Activated CD8-positive, alpha-beta memory T cell treated with anti-CD3 and anti-CD28 coated beads, Interleukin-2, amount 50 U/mL, for 1 hour (primary cell): ENCODE measurements around the gene RPS16.
A peak's percentile ranks its signal among the peaks of the same experiment; 100 is the strongest.
"Not testable (repeated sequence)": the region's sequence is repeated elsewhere in the genome, so short reads cannot be mapped to it uniquely, and the experiment has no call there.

ENCODE experiments used
- DNase-seq: peaks from one replicate; pipeline ENCODE4 v3.0.0-alpha.2; 2020; ENCODE audit errors: extremely low read depth

Gene RPS16

GRCh38 chr19:39435499-39436349, at the start of gene RPS16:
Gene RPS16, minus strand, starts transcription at chr19:39435949. Its CDS starts 54 bp downstream, at chr19:39435895.
- peak; percentile 98 for DNase-seq

GRCh38 chr19:39483141-39483540, 47.4 kb upstream of the RPS16 start:
- no peak for DNase-seq

GRCh38 chr19:39481676-39482075, 45.9 kb upstream of the RPS16 start:
- DNase-seq: no peak

DNA sequence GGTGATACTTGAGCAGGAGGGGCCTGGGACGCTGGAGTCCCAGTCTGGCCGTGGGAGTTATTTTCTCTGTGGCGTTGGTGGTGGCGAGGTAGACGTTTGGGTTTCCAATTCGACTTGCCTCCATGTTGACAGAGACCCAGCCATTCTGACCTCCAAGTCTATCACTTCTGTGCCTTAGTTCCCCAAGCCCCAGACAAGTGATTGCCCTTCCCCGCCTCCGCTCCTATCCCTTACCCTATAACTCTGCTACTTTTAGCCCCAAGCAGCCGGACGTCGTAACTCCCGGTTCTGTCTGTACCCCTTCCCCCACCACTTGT, 45.4 kb upstream of the RPS16 start:
- DNase-seq: no peak

DNA sequence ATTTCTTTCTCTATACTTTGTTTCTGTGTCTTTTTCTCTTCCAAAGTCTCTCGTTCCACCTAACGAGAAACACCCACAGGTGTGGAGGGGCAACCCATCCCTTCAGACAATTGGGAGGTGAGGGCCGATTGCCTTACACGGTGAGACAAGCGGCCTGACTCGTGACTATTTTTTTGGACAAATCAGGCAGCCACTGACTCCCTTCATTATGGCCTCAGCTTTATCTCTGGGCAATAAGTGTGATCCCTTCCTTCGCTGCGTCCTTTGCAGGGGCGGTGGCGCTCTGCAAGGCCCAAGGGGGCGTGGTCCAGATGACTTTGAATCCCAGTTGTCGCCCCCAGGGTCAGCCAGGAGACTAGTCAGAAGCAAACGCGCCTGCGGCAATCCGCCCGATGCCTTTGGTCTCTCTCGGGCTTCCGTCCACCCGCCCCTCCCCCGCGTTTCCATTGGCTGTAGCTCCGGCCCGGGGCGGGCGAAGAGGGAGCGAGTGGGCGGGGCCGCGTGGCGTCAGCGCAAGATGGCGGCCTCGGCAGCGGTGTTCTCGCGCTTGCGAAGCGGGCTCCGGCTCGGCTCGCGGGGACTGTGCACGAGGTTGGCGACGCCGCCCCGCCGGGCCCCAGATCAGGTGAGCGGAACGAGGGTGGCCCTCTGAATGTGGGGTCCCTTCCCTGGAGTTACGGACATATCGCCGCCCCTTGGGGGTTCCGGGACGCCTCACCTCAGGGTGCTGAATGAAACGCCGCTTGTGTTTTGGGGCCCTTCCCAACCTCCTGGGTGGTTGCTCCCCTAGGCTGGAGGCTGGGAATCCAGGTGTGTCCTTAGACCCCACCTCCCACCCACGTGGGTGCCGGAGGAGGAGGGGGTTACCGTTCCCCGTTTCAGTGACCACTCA, 44.8 kb upstream of the RPS16 start, which contains the start of gene TIMM50:
TSS of gene TIMM50 (plus strand) at position 502 of the 892 bp plus-strand sequence. CDS start at position 518, 16 bp downstream.
- DNase-seq: peak; percentile 90

DNA sequence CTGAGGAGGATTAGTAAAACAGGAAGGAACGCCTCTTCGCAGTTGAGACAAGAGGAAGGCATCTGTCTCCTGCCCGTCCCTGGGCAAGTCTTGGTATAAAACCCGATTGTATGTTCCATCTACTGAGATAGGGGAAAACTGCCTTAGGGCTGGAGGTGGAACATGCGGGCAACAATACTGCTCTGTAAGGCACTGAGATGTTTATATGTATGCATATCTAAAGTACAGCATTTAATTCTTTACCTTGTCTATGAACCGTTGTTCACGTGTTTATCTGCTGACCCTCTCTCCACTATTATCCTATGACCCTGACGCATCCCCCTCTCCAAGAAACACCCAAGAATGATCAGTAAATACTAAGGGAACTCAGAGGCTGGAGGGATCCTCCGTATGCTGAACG, 44.2 kb upstream of the RPS16 start:
- DNase-seq: no peak

DNA sequence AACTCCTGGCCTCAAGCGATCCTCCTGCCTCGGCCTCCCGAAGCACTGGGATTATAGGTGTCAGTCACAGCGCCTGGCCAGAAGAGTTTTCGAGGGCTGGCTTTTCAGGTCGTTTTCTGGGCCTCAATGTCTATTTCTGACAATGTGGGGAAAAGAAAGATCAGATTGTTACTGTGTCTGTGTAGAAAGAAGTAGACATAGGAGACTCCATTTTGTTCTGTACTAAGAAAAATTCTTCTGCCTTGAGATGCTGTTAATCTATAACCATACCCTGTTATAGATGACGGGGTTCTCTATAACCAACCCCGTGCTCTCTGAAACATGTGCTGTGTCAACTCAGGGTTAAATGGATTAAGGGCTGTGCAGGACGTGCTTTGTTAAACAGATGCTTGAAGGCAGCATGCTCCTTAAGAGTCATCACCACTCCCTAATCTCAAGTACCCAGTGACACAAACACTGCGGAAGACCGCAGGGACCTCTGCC, 43.6 kb upstream of the RPS16 start:
- DNase-seq: not testable (repeated sequence)

GRCh38 chr19:39475748-39476147, 40.0 kb upstream of the RPS16 start:
- DNase-seq: no peak

GRCh38 chr19:39474139-39474620, 38.4 kb upstream of the RPS16 start:
- DNase-seq: peak; percentile 41

DNA sequence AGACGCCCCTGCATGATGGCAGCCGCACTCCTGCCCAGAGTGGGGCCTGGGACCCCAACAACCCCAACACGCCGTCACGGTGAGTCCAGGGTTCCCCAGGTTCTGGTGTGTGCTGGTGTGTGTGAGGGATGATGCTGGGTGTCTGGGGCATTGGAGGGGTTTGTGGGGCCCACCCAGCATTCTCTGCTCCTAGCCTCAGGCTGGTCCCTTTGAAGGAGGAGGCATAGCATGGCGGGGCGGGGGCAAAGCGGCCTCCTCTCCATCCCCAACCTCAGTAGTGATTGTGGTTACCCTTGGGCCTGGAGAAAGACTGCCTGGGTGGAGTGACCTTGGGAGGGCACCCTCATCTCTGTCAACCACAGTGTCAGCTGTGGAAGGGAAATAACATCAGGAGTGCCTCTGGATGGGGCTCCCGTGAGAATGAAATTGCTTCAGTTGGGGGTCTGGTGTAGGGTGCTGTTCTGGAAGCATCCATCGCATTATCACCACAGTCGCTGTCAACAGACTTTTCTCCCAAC, 37.8 kb upstream of the RPS16 start:
- no peak for DNase-seq

DNA sequence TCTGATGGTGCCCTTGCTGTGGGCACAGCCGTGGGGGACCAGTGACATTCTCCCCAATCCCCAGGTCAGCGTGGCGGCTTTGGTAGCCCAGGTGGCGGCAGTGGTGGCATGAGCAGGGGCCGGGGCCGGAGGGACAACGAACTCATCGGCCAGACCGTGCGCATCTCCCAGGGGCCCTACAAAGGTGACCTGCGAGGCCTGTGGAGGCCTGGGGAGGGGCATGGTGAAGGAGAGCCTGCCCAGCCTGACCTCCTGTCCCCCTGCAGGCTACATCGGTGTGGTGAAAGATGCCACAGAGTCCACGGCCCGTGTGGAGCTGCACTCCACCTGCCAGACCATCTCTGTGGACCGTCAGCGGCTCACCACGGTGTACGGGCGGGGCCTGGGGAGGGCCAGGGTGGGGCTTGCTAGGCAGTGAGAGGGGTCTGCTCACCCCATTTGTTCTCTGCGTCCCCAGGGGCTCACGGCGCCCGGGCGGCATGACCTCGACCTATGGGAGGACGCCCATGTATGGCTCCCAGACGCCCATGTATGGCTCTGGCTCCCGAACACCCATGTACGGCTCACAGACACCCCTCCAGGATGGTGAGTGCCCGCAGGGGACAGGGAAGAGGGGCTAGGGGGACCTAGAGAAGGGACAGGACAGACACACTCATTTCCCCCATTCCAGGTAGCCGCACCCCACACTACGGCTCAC, 37.1 kb upstream of the RPS16 start:
- no peak for DNase-seq

DNA sequence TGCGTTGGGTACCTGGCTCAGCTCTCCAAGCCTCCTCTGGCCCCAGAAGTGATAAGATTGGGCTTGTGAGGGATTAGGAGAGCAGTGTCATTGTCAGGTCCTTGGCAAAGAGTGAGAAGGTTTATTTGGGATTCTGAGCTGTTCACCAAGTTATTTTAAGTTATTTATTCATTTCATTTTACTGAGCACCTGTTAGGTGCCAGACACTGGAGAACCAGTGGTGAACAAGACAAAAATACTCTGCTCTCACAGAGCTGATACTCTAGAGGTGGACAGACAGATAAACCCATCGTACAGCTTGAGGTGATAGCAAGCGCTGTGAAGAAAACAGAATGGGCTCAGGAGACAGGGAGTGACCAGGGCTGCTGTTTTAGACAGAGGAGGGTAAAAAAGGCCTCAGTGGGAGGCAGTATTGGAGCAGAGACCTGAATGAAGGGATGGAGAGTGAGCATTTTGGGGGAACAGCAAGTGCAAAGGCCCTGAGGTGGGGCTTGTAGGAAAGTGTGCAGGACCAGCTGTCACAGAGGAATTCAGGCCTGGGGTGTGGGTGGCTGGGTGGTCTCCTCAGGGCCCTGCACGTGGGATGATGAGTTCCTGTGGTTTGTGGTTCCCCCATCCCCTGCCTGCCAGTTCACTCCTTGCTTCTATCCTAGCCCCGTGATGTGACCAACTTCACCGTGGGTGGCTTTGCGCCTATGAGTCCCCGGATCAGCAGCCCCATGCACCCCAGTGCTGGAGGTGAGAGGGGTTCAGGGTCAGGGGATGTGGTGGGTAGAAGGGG, 36.2 kb upstream of the RPS16 start:
- no peak for DNase-seq

DNA sequence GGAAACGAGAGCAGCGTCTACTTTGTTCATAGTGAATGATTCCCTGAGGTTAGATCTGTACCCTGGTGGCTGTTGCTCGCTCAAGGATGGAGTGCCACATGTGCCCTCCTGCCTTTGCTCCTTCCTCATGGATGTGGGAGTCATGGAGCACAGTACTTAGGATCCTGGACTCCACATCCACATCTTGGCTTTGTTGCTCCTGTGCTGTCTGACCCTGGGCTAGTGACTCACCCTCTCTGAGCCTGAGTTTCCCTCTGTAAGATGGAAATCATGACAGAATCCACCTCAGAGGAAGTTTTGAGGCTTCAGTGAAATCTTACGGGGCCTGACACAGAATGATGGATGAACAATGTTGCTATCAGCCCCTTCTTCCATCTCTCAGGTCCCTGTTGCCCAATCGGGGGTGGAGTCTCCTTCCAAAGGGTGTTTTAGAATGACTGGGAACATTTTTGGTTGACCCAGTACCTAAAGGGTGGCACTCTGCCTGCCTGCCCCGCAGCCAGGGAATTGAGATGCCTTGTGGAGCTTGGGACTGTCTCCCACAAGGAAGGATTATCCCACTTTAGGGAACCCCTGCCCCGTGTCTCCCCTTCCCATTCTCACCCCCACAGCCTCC, 35.1 kb upstream of the RPS16 start:
- no peak for DNase-seq

GRCh38 chr19:39469567-39469966, 33.8 kb upstream of the RPS16 start:
- DNase-seq: no peak

GRCh38 chr19:39469036-39469435, 33.3 kb upstream of the RPS16 start:
- DNase-seq: no peak

DNA sequence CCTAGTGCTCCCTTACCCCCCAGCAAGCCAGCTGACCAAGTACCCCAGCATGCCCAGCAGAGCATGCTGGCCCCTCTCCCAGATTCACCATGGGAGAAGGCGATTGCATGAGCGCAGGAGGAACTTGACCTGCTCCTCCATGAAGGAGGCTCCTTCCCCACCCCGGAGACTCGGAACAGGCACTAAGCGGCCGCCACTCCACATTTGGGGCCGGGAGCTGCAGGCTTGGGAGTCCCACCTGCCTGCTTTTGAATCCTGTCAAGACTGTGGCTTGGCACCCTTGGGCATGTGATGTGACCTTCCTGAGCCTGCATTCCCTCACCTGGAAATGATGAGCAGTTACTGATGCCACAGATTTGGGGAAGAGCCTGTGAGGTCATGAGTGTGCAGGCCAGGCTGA, 32.2 kb upstream of the RPS16 start:
- DNase-seq: no peak

DNA sequence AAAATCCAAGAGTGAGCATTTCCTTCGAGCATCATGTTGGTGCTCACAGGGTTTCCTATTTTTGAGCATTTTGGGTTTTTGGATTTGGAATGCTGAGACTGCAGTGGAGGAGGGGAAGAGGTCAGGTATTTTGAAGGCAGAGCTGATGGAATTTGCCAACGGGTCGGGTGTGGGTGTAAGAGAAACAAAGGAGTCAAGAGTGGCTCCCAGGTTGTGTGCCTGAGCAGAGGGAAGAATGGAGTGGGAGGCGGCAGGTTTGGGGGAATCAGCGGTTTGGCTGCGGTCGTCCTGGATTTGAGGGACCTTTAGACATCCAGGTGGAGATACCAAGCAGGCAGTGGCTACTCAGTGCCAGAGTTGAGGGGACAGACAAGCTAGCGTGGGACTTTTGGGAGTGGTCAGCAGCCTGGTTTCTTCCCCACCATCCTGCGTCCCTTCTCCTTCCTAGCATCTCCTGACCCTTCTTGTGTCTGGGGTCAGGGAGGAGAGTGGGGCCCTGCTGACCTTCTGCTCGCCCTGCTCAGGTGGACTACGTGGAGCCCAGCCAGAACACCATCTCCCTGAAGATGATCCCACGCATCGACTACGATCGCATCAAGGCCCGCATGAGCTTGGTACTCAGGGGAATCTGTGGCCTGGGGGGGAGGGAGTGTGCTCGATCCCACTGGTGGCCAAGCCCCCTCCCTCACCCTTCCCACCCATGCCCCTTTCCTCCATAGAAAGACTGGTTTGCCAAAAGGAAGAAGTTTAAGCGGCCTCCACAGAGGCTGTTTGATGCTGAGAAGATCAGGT, 30.4 kb upstream of the RPS16 start:
- no peak for DNase-seq

GRCh38 chr19:39463403-39463802, 27.7 kb upstream of the RPS16 start:
- no peak for DNase-seq

DNA sequence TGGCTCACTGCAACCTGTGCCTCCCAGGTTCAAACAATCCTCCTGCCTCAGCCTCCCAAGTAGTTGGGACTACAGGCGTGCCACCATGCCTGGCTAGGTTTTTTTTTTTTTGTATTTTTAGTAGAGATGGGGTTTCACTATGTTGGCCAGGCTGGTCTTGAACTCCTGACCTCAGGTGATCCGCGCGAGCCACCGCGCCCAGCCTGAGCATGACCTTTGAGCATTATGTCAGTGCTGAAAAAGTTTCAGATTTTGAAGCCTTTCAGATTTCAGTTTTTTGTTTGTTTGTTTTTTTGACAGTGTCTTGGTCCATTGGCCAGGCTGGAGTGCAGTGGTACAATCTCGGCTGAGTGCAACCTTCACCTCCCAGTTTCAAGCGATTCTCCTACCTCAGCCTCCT, 15.5 kb upstream of the RPS16 start:
- DNase-seq: not testable (repeated sequence)
